ENCODE results near the gene ZNF804A.

ZNF804A gene

GRCh38 chr2:184814421-184814820, 216.1 kb downstream of the ZNF804A start:
- Histone ChIP-seq H3K9ac (no peak overlapping the region), H3K4me3 (IDR thresholded peaks at IDR 0.05; ENCODE audit: insufficient read depth, low read depth, low read length) (no peak overlapping the region), H3K36me3 (ENCODE audit: insufficient read depth) (no peaks in the 10 kb centered on the region; the same call in none of the 2 replicates), H3K79me2 (ENCODE audit: insufficient read depth, low read depth) (no peaks in the 10 kb centered on the region), H3K27me3 (ENCODE audit: insufficient read depth, low read depth) (no peaks in the 10 kb centered on the region), H4K20me1 (ENCODE audit: insufficient read depth) (no peaks in the 10 kb centered on the region; the same call in 1 of the 2 replicates), H2AFZ (ENCODE audit: low read depth) (no peak overlapping the region), H3K27ac (no peak overlapping the region), H3K4me2 (no peak overlapping the region), H3K4me1 (ENCODE audit: low read depth, poor library complexity, severe bottlenecking) (no peaks in the 10 kb centered on the region)
- TF ChIP-seq CTCF (conservative IDR thresholded peaks at IDR 0.05; ENCODE audit: low read depth, low read length) = no peak

GRCh38 chr2:184815824-184816223, 217.5 kb downstream of the ZNF804A start:
- Histone ChIP-seq H2AFZ (ENCODE audit: low read depth) (no peak overlapping the region), H3K4me1 (ENCODE audit: low read depth, poor library complexity, severe bottlenecking) (no peaks in the 10 kb centered on the region), H3K4me3 (IDR thresholded peaks at IDR 0.05; ENCODE audit: insufficient read depth, low read depth, low read length) (no peak overlapping the region), H4K20me1 (ENCODE audit: insufficient read depth) (no peaks in the 10 kb centered on the region), H3K9ac (no peak overlapping the region), H3K79me2 (ENCODE audit: insufficient read depth, low read depth) (no peaks in the 10 kb centered on the region), H3K27ac (no peak overlapping the region), H3K4me2 (no peak overlapping the region), H3K36me3 (ENCODE audit: insufficient read depth) (no peaks in the 10 kb centered on the region; the same call in none of the 2 replicates), H3K27me3 (ENCODE audit: insufficient read depth, low read depth) (no peaks in the 10 kb centered on the region)
- TF ChIP-seq CTCF (conservative IDR thresholded peaks at IDR 0.05; ENCODE audit: low read depth, low read length) = no peak

GRCh38 chr2:184824597-184824996, 226.3 kb downstream of the ZNF804A start:
- H3K27me3 ChIP-seq (ENCODE audit: insufficient read depth, low read depth) = no peaks in the 10 kb centered on the region
- H3K36me3 ChIP-seq (ENCODE audit: insufficient read depth) = no peaks in the 10 kb centered on the region
- H3K9ac ChIP-seq = no peak overlapping the region
- H3K27ac ChIP-seq = no peak overlapping the region
- no peak overlapping the region for H2AFZ ChIP-seq (ENCODE audit: low read depth)
- no peak overlapping the region for H3K4me2 ChIP-seq
- no peaks in the 10 kb centered on the region for H4K20me1 ChIP-seq (ENCODE audit: insufficient read depth)
- H3K4me3 ChIP-seq (IDR thresholded peaks at IDR 0.05; ENCODE audit: insufficient read depth, low read depth, low read length) = no peak overlapping the region
- no peak for TF ChIP-seq CTCF (conservative IDR thresholded peaks at IDR 0.05; ENCODE audit: low read depth, low read length)
- no peaks in the 10 kb centered on the region for H3K79me2 ChIP-seq (ENCODE audit: insufficient read depth, low read depth)
- H3K4me1 ChIP-seq (ENCODE audit: low read depth, poor library complexity, severe bottlenecking) = no peaks in the 10 kb centered on the region

- no peak overlapping the region for H3K4me3 ChIP-seq (IDR thresholded peaks at IDR 0.05; ENCODE audit: insufficient read depth, low read depth, low read length)
- H3K27ac ChIP-seq = no peak overlapping the region
- no peak overlapping the region for H3K9ac ChIP-seq
- TF ChIP-seq CTCF (conservative IDR thresholded peaks at IDR 0.05; ENCODE audit: low read depth, low read length) = no peak
- no peaks in the 10 kb centered on the region for H4K20me1 ChIP-seq (ENCODE audit: insufficient read depth)
- H3K36me3 ChIP-seq (ENCODE audit: insufficient read depth) = no peaks in the 10 kb centered on the region
- H3K4me2 ChIP-seq = no peak overlapping the region
- no peak overlapping the region for H2AFZ ChIP-seq (ENCODE audit: low read depth)
- no peaks in the 10 kb centered on the region for H3K27me3 ChIP-seq (ENCODE audit: insufficient read depth, low read depth)
- no peaks in the 10 kb centered on the region for H3K4me1 ChIP-seq (ENCODE audit: low read depth, poor library complexity, severe bottlenecking)
- no peaks in the 10 kb centered on the region for H3K79me2 ChIP-seq (ENCODE audit: insufficient read depth, low read depth)
These were observed 232.2 kb downstream of the ZNF804A start for GRCh38 chr2:184830531-184830930.
